Renal pelvis (tissue), 4 donors: Measurements from ENCODE around the gene CYP2W1. TPM values are rescaled to one million over a fixed set of nuclear protein-coding genes. Genes with fewer than 3 reads are reported as not detected.
A peak's percentile ranks its signal among the peaks of the same experiment; 100 is the strongest.

ENCODE experiments used
- DNase-seq: peaks from one replicate; pipeline ENCODE4 v3.0.0-alpha.2; 2013
- polyA plus RNA-seq, 3 donors: library from polyadenylated mRNA; unstranded; fragments of 120-200 nt; gene quantifications; one replicate each; pipeline ENCODE4 v1.2.1, GENCODE V29; 2013; ENCODE audit not compliant: insufficient read length in 3 of 3

Gene CYP2W1
- polyA plus RNA-seq, 3 donors = 3.3 to 4.3 (median 3.3) TPM

GRCh38 chr7:979886-980571 is 3.0 kb upstream of the CYP2W1 start:
- DNase-seq = no peak

GRCh38 chr7:981793-982510 is 1.0 kb upstream of the CYP2W1 start:
- DNase-seq = no peak

- no peak for DNase-seq
Measured at GRCh38 chr7:982511-983003, 424 bp upstream of the CYP2W1 start.

- no peak for DNase-seq
Measured at GRCh38 chr7:983616-984071, 663 bp downstream of the CYP2W1 start.

- no peak for DNase-seq
Measured at GRCh38 chr7:984361-985126, 1.6 kb downstream of the CYP2W1 start.

- no peak for DNase-seq
Measured at GRCh38 chr7:985127-985416, 2.1 kb downstream of the CYP2W1 start.

GRCh38 chr7:985915-986741 is 3.1 kb downstream of the CYP2W1 start:
- DNase-seq = no peak

GRCh38 chr7:986766-987751 is 4.1 kb downstream of the CYP2W1 start:
- DNase-seq = no peak

GRCh38 chr7:987909-988308 is 4.9 kb downstream of the CYP2W1 start:
- no peak for DNase-seq

GRCh38 chr7:988426-988911 is 5.5 kb downstream of the CYP2W1 start:
- no peak for DNase-seq

GRCh38 chr7:988963-989529 is 6.1 kb downstream of the CYP2W1 start:
- no peak for DNase-seq

GRCh38 chr7:990352-990932 is 7.5 kb downstream of the CYP2W1 start:
- DNase-seq = no peak

- DNase-seq = no peak
Measured at GRCh38 chr7:990933-991728, 8.2 kb downstream of the CYP2W1 start.

- DNase-seq = no peak
Measured at GRCh38 chr7:991729-992656, 9.0 kb downstream of the CYP2W1 start.

- DNase-seq = peak; percentile 96
Measured at GRCh38 chr7:992709-993607, 10.0 kb downstream of the CYP2W1 start.

GRCh38 chr7:994592-995308 is 11.8 kb downstream of the CYP2W1 start:
- no peak for DNase-seq
